GM12878 (cell line): ENCODE measurements around the gene NASP. TPM values are rescaled to one million over a fixed set of nuclear protein-coding genes. Genes with fewer than 3 reads are reported as not detected.

Source experiments
- ATAC-seq: fragments of 200-7000 bp; cut with Tn5 transposase; 3 replicates; pipeline ENCODE4 v1.9.1; 2020; ENCODE audit warnings: mild to moderate bottlenecking, moderate library complexity
- BruUV-seq: library from RNA; stranded (reverse); fragments of 400-500 nt; replicated peaks from 2 replicates; lab custom pipeline; 2021; lab: Mats Ljungman, UMichigan
- CTCF ChIA-PET: fragments of 300-600 bp; sonication (Branson Sonifier 250); formaldehyde crosslinking; extraction: SDS; loops from one replicate; lab custom pipeline; 2021; ENCODE audit warnings: inconsistent platforms; lab: Yijun Ruan, JAX
- POLR2A ChIA-PET: fragments of 350-600 bp; formaldehyde crosslinking; extraction: SDS; loops from one replicate; lab custom pipeline; 2021; ENCODE audit warnings: inconsistent platforms; lab: Charles Lee
- RAD21 ChIA-PET: fragments of 300-600 bp; sonication (Branson Sonifier 250); formaldehyde crosslinking; loops from one replicate; lab custom pipeline; 2023; ENCODE audit warnings: antibody characterized with exemption; ENCODE audit not compliant: unreplicated experiment; lab: Charles Lee
- SMC1A ChIA-PET: fragments of 300-600 bp; sonication (Branson Sonifier 250); formaldehyde crosslinking; loops from one replicate; lab custom pipeline; 2023; ENCODE audit not compliant: unreplicated experiment, uncharacterized antibody; lab: Charles Lee
- DNase-seq: peaks from one replicate; pipeline ENCODE4 v3.0.0-alpha.2; 2011; ENCODE audit warnings: low read depth, low spot score
- FAIRE-seq: peaks from 3 replicates; lab custom pipeline; 2011; peaks lifted over from hg19 to GRCh38; lab: Jason Lieb, UNC
- H2AFZ ChIP-seq: 2 replicates; pipeline ENCODE4 v1.6.0; 2011; ENCODE audit warnings: low read depth, low read length, control low read depth; ENCODE audit not compliant: control insufficient read depth
- H3K27ac ChIP-seq: 2 replicates; pipeline ENCODE4 v1.5.1; 2011; ENCODE audit warnings: control low read depth; ENCODE audit not compliant: control insufficient read depth, insufficient read depth
- H3K27me3 ChIP-seq, 2 experiments: replicated peaks in 1 of 2; 2 replicates each; pipeline versions ENCODE4 v1.6.0 to v1.6.1; 2011; ENCODE audit warnings: low read length in 1 of 2; ENCODE audit not compliant: control insufficient read depth in 2 of 2, insufficient read depth in 2 of 2
- H3K36me3 ChIP-seq, 2 experiments: 2 replicates each; pipeline ENCODE4 v1.5.1; 2011; ENCODE audit warnings: low read length in 1 of 2; ENCODE audit not compliant: control insufficient read depth in 2 of 2, insufficient read depth in 2 of 2
- H3K4me1 ChIP-seq: 2 replicates; pipeline ENCODE4 v1.6.1; 2011; ENCODE audit warnings: mild to moderate bottlenecking, low read length, moderate library complexity, mixed read lengths; ENCODE audit not compliant: control insufficient read depth, insufficient read depth
- H3K4me2 ChIP-seq: 2 replicates; pipeline ENCODE4 v1.6.0; 2011; ENCODE audit warnings: control low read depth; ENCODE audit not compliant: control insufficient read depth, insufficient read depth
- H3K4me3 ChIP-seq: fragments of 200-600 bp; sonication (generic); 2 replicates; pipeline ENCODE4 v1.5.1; 2016
- H3K79me2 ChIP-seq: 2 replicates; pipeline ENCODE4 v1.6.0; 2011; ENCODE audit warnings: low read length; ENCODE audit not compliant: control insufficient read depth, insufficient read depth
- H3K9ac ChIP-seq: 2 replicates; pipeline ENCODE4 v1.8.0; 2011; ENCODE audit warnings: low read length, control low read depth, mixed read lengths; ENCODE audit not compliant: control insufficient read depth, insufficient read depth
- H3K9me3 ChIP-seq: replicated peaks from 3 replicates; pipeline ENCODE4 v1.5.1; 2011; ENCODE audit warnings: mild to moderate bottlenecking, low read length; ENCODE audit not compliant: control insufficient read depth, insufficient read depth
- H4K20me1 ChIP-seq: 2 replicates; pipeline ENCODE4 v1.6.0; 2011; ENCODE audit not compliant: control insufficient read depth, insufficient read depth
- BHLHE40 ChIP-seq, 2 experiments: fragments of 450-650 bp in 1 of 2; IDR thresholded peaks; 2 replicates each; pipeline ENCODE4 v1.6.1; 2011 to 2017; ENCODE audit warnings: low read depth in 2 of 2, borderline replicate concordance in 1 of 2, improper control_type of control experiment in 1 of 2, low read length in 1 of 2, mild to moderate bottlenecking in 1 of 2
- EZH2 ChIP-seq: IDR thresholded peaks from 2 replicates; pipeline ENCODE4 v1.6.1; 2012; ENCODE audit warnings: low read depth, mild to moderate bottlenecking, control low read depth, inconsistent platforms, low read length, borderline replicate concordance; ENCODE audit not compliant: control insufficient read depth
- FOS ChIP-seq: IDR thresholded peaks from 3 replicates; pipeline ENCODE4 v1.6.1; 2011; ENCODE audit warnings: borderline replicate concordance; ENCODE audit not compliant: insufficient read length; ENCODE audit errors: extremely low read depth
- POLR2AphosphoS5 ChIP-seq: IDR thresholded peaks from 2 replicates; pipeline ENCODE4 v1.6.1; 2011; ENCODE audit warnings: mild to moderate bottlenecking, low read length, inconsistent platforms
- REST ChIP-seq: IDR thresholded peaks from 2 replicates; pipeline ENCODE4 v1.6.1; 2012; ENCODE audit warnings: mild to moderate bottlenecking, low read depth, low read length
- ZBTB4 ChIP-seq: fragments of 450-650 bp; formaldehyde crosslinking; IDR thresholded peaks from 2 replicates; pipeline ENCODE4 v1.4.0; 2022; ENCODE audit warnings: mild to moderate bottlenecking, moderate library complexity
- ZZZ3 ChIP-seq: IDR thresholded peaks from 2 replicates; pipeline ENCODE4 v1.6.1; 2011; ENCODE audit warnings: low read depth; ENCODE audit not compliant: control insufficient read depth, insufficient read length
- WGBS: methylation state at CpG from one replicate; pipeline ENCODE4 v1.1.6; 2016; ENCODE audit warnings: low lambda C conversion rate; ENCODE audit not compliant: insufficient replicate concordance, insufficient coverage; ENCODE audit errors: missing lambda C conversion rate; 5-methylcytosine and 5-hydroxymethylcytosine counted together
- in situ Hi-C: fragments of 300-500 bp; cut with MboI; formaldehyde crosslinking; loops from 9 replicates; pipeline ENCODE4 v1.14.3; 2018; ENCODE audit warnings: mixed read lengths
- intact Hi-C: fragments of 100-400 bp; cut with micrococcal nuclease; formaldehyde crosslinking; loops from one replicate; pipeline ENCODE4 v1.14.2; 2022; ENCODE audit not compliant: unreplicated experiment
- polyA plus RNA-seq, 11 experiments: library from polyadenylated mRNA; depleted of rRNA in 4 of 11; unstranded in 6 of 11; stranded (reverse) in 5 of 11; fragments of >200 nt; fragmentation: Nextera tagmentation in 4 of 11; fragmentation: Illumina TruSeq in 1 of 11; extraction: Ambion mirVana in 4 of 11; extraction: Trizol in 1 of 11; gene quantifications; 1 replicate in 1 of 11; 2 replicates in 10 of 11; pipeline versions ENCODE4 v1.2.1 to v1.2.3, GENCODE V29; 2011 to 2016; ENCODE audit warnings: inconsistent platforms in 2 of 11, missing spikeins in 2 of 11, low read depth in 1 of 11
- total RNA-seq, 4 experiments: library from RNA; depleted of rRNA in 3 of 4; stranded (reverse); fragments of >200 nt in 3 of 4; fragmentation: Illumina TruSeq in 1 of 4; extraction: Trizol in 1 of 4; gene quantifications; 2 replicates each; pipeline versions ENCODE4 v1.2.1 to v1.2.3, GENCODE V29; 2013 to 2021

NASP gene
- total and polyA plus RNA-seq, 10 of the 15 experiments (the other 5 are each of a cell fraction or from before 2014, with no cell fraction given): 111 to 321 (median 205) TPM

- TF ChIP-seq REST: no peak
- no peak for TF ChIP-seq FOS
- no peak for TF ChIP-seq ZBTB4 (CRISPR knock-in tag)
Observed at GRCh38 chr1:45659222-45659621, 75.4 kb downstream of the NASP start (continued).

GRCh38 chr1:45660336-45660735, 76.5 kb downstream of the NASP start:
- peaks cover 8 to 34% of the 10 kb centered on the region in 2 experiments for H3K36me3 ChIP-seq
- no peak for TF ChIP-seq POLR2AphosphoS5
- no peak for TF ChIP-seq ZZZ3
- no peak for TF ChIP-seq BHLHE40 (IDR thresholded peaks at IDR 0.05; ENCODE audit: borderline replicate concordance in 1 of 2, low read depth in 2 of 2, low read length in 1 of 2)
- TF ChIP-seq EZH2: no peak
- no peak for DNase-seq
- in situ Hi-C loops (no loop called here), intact Hi-C loops (no loop called here)
- no TSS peak for BruUV-seq
- 80% methylated on average over 2 of the region's 2 CpGs for WGBS
- SMC1A ChIA-PET: interaction anchor here (1.6 kb wide), 2 partner anchors 10 to 14 kb away, joined by 4 to 6 read pairs; no protein-coding TSS in a partner anchor
- H3K9ac ChIP-seq: no peak overlapping the region
- no peak overlapping the region for H3K4me2 ChIP-seq
- RAD21 ChIA-PET: no interaction called here
- no peaks in the 10 kb centered on the region for H3K9me3 ChIP-seq
- H2AFZ ChIP-seq: no peak overlapping the region
- no peaks in the 10 kb centered on the region for H3K4me1 ChIP-seq
- CTCF ChIA-PET: interaction anchor here (0.6 kb wide), 1 partner anchor 131 kb away, joined by 4 read pairs; no protein-coding TSS in a partner anchor
- ATAC-seq: no peak
- H3K27me3 ChIP-seq: no peaks in the 10 kb centered on the region
- H3K79me2 ChIP-seq: peaks cover 26% of the 10 kb centered on the region
- H4K20me1 ChIP-seq: 0 out of 2 replicates have a peak, but pooled peaks cover 3% of the 10 kb centered on the region
- no peak overlapping the region for H3K4me3 ChIP-seq
- no peak overlapping the region for H3K27ac ChIP-seq
- FAIRE-seq: no peak
- POLR2A ChIA-PET: interaction anchor here (0.5 kb wide), 1 partner anchor 127 kb away, joined by 3 read pairs; no protein-coding TSS in a partner anchor
